GM12892 (cell line): ENCODE results near the gene PILRA.

Source experiments
- DNase-seq: peaks from one replicate; pipeline ENCODE4 v3.0.0; 2011; ENCODE audit not compliant: insufficient read length
- FAIRE-seq: peaks from 2 replicates; lab custom pipeline; 2011; peaks lifted over from hg19 to GRCh38; lab: Jason Lieb, UNC
- POLR2A ChIP-seq: IDR thresholded peaks from 2 replicates; pipeline ENCODE4 v1.6.1; 2011; ENCODE audit warnings: low read depth, low read length, control low read depth
- POLR2AphosphoS5 ChIP-seq: IDR thresholded peaks from 2 replicates; pipeline ENCODE4 v1.6.1; 2011; ENCODE audit warnings: low read depth, low read length, control low read depth
- TAF1 ChIP-seq: IDR thresholded peaks from 2 replicates; pipeline ENCODE4 v1.6.1; 2011; ENCODE audit warnings: low read depth, mild to moderate bottlenecking, control low read depth, low read length, borderline replicate concordance

The PILRA gene

DNA sequence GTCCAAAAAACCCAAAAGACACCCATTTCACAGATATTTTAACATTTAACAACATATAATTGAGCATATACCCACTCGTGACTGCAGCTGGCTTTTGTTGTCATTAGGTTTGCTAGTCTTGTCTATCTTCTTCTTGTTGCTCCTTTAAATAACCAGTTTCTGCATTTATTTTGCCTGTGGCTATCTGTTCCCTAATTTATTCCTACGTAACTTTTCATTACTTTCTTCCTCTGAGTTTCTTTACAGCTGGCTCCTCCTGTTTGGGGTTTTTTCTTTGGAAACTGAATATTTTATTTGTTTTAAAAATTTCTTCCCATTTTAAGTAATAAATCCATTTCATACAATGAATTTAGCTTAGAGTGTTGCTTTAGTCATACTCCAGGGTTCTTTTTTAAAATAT, 14.4 kb downstream of the PILRA start:
- FAIRE-seq = no peak
- TF ChIP-seq POLR2A (no peak), TAF1 (no peak), POLR2AphosphoS5 (no peak)
- no peak for DNase-seq

GRCh38 chr7:100389437-100390088, 16.3 kb downstream of the PILRA start:
- FAIRE-seq (no peak), DNase-seq (no peak)
- TF ChIP-seq POLR2AphosphoS5 (no peak), TAF1 (no peak), POLR2A (no peak)

DNA sequence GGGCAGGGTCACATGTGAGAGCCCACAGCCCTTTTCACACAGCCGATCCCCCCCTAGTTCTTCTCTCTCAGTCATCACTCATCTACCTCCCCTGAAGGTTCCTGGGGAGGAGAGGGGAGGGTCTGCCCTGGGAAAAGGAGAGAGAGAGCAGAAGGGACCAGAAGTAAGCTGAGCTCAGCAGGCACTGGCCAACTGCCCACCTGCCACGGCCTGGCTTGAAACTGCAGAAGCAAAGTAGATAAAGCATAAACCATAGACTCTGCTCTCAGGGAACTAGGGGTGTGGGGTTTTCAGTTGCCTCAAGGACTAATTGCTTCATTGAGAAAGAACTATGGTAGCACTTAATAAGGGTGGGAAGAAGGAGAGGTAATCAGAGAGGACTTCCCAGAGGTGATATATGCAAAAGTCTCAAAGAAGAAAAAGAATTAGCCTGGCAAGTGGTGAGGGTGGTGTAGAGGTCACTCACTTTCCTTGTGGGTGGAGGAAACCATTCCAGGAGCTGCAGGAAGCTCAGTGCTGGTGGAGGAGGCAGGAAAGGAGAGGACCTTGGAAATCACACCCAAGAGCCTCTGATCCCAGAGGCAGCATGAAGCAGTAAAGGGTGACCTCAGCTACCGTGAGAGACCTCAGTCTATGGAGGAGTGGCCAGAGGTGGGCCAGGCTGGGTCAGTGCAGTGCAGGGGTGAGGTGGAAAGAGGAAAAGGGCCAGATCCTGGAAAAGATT, 17.2 kb downstream of the PILRA start:
- TF ChIP-seq POLR2AphosphoS5 (no peak), TAF1 (no peak), POLR2A (no peak)
- no peak for FAIRE-seq

DNA sequence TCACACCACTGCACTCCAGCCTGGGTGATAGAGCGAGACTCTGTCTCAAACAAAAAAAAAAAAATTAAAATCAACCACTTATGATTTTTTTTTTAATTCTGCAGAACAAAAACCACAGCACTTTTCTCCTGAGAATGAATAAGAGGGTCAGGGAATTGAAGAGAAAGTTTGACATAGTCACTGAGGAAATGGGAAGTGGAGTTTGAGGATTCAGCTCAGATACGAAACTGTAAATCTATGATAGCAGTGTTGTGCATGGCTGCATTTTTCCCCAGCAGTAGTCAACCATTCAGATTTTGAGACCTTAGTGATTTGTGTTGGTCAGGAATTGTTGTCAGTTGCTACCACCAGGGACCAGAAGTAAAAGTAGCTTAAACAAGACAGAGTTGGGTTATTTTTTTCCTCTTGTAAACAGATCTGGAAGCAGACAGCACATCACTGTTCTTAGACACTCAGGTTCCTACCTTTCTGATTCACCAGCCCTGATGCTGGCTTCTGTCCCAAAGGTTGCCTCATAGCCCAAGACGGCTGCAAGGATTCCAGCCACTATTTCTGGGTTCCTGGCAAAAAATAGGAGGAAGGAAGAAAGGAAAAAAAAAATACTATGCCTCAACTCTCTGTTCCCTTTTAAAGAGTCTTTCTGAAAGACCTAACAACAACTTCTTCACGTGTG, 20.1 kb downstream of the PILRA start:
- TF ChIP-seq POLR2A (no peak), TAF1 (no peak), POLR2AphosphoS5 (no peak)
- FAIRE-seq (no peak), DNase-seq (no peak)

More for the DNA sequence above, 17.2 kb downstream of the PILRA start:
- DNase-seq = no peak

DNA sequence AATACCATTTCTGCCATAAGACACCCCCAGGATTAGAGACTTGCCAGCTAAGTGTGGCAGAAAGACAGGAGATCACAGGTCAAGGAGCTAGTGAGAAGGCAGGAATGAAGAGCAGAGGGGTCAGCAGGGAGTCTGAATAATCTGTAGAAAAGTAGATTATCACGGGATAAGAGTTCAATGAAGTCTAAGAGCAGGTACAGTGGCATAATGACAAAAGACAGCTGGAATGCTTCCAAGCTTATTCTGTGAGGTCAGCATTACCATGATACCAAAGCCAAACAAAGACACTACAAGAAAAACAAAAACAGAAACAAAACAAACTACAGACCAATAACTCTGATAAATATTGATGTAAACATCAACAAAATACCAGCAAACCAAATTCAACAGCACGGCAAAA, 20.8 kb downstream of the PILRA start:
- no peak for FAIRE-seq
- TF ChIP-seq POLR2AphosphoS5 (no peak), POLR2A (no peak), TAF1 (no peak)
- no peak for DNase-seq

DNA sequence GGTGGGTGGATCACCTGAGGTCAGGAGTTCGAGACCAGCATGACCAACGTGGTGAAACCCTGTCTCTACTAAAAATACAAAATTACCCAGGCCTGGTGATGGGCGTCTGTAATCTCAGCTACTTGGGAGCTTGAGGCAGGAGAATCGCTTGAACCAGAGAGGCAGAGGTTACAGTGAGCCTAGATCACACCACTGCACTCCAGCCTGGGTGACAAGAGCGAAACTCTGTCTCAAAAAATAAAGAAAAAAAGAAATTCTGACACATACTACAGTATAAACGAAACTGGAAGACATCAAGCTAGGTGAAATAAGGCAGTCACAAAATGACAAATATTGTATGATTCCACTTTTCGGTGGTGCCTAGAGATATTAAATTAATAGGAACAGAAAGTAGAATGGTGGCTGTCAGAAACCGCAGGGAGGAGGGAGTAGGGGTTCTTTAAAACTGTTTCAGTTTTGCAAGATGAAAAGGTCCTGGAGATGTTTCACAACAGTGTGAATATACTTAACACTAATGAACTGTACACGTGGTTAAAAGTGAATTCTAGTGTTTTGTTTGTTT, 23.2 kb downstream of the PILRA start:
- TF ChIP-seq POLR2AphosphoS5 = no peak
- TF ChIP-seq TAF1 = no peak
- TF ChIP-seq POLR2A = no peak
- DNase-seq (peak; percentile 41), FAIRE-seq (peak; percentile 94)

DNA sequence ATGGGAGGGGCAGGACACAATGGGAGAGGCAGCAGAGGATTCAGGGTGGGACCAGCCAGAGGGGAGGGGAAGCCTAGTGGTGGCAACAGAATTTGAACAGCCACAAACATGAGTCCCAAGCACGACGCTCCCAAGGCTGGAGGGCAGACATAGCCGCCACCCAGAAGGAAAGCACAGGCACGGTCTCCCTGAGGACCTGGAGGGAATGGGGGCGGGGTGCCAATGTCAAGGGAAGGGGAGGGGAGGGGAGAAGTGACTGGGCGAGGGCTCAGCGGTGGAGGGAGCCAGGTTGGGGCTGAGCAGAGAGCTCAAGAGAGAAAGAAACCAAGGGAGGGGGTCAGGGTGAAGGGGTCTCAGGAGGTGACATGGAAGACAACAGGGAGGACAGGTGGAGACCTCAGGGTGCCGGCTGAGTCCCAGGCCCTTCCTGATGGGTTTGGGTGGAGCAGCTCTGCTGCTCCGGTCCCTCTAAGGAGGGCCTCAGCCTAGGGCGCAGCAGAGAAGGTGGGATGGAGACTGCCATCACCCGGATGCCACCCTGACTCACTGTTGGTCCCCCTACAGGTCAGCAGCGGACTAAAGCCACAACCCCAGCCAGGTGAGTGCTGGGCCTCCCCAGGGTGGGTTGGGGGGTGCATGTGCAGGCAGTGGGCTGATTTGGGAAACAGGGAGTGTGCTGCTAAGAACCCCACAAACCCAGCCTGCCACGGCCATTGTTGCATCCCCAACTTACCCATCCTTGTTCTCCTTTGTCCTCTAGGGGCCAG, 24.2 kb downstream of the PILRA start:
- FAIRE-seq (no peak), DNase-seq (no peak)

DNA sequence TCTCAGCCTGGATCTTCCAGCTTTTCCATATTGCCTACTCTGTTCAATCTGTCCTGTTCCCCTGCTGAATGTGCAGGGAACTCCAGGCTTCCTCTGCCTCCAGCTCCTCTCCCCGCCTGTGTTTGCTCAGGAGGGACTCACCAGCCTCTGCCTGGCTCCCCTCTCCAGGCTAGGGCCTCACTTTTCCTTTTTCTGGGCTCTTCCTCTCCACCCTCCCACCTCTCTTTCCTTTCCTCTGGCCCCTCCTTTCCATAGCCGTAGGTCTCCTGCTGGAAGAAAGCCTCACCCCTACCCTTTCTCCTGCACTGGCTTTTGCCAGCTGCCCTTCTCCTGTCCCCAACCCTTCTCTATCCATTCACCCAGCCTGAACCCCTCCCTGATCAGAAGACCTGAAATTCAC, 25.0 kb downstream of the PILRA start:
- DNase-seq = no peak
- TF ChIP-seq TAF1 (no peak), POLR2AphosphoS5 (no peak), POLR2A (no peak)
- FAIRE-seq = no peak

More for the DNA sequence above, 24.2 kb downstream of the PILRA start:
- TF ChIP-seq TAF1 (no peak), POLR2AphosphoS5 (no peak), POLR2A (no peak)

DNA sequence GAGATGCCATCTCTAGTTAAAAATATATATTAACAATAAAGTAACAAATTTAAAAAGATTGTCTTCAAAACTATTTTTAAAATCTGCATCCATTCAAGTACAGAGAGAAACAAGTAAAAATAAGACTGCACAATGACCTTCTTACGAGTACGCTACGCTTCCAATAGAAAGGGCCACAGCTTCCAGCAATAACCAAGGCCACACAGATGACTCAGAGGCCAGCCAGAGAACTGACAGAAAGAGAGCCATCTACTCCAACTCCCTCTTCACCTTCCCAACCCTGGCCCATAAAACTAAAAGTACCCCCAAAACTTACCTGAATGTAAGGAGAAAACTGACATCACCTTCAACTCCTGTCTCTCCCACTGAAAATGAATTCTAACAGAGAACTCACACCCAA, 26.8 kb downstream of the PILRA start:
- no peak for DNase-seq
- no peak for FAIRE-seq
- no peak for TF ChIP-seq TAF1
- TF ChIP-seq POLR2AphosphoS5 = no peak
- TF ChIP-seq POLR2A = no peak

DNA sequence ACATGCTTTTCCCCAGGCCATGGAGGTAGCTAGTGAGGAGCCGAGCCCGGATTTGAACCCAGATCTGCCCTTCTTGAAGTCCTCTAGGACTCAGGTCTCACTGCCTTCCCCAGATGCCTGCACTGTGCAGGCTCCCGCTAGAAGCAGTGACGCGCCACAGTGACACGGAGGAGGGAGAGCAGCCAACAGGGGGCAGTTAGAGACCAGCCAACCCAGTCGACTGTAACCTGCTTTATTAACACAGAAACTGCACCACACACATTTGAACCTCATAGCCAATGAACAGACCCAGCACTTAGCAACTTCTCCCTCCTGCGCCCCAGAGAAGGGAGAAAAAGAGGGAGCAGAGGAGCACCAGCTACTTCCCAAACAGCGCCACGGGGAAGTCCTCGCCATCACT, 27.4 kb downstream of the PILRA start:
- DNase-seq (no peak), FAIRE-seq (no peak)

More for the DNA sequence above, 27.4 kb downstream of the PILRA start:
- TF ChIP-seq POLR2A (no peak), POLR2AphosphoS5 (no peak), TAF1 (no peak)
